Right kidney (tissue), 9 donors: ENCODE results near the gene SHMT1.
"Not testable (repeated sequence)": the region's sequence is repeated elsewhere in the genome, so short reads cannot be mapped to it uniquely, and the experiment has no call there.

Source experiments
- DNase-seq: peaks from one replicate; pipeline ENCODE4 v3.0.0-alpha.2; 2016
- long read RNA-seq, 8 donors: transcript quantifications; one replicate each; lab custom pipeline, GENCODE V29; 2026

SHMT1 gene
- long read RNA-seq, donor 1, transcript SHMT1-203 (11 exons, 1,656 nt), result minor isoform, 5 of 19 reads
- long read RNA-seq, donor 1, transcript SHMT1-201 (12 exons, 2,464 nt), result major isoform, 6 of 19 reads
- long read RNA-seq, donor 1, partial matches to known transcripts, result 6 of 19 reads
- long read RNA-seq, donor 1, other reads (novel, unspliced or antisense), result 0 of 19 reads
- long read RNA-seq, donor 2, partial matches to known transcripts, result 0 of 6 reads
- long read RNA-seq, donor 2, other reads (novel, unspliced or antisense), result 0 of 6 reads
- long read RNA-seq, donor 3, transcript SHMT1-201 (12 exons, 2,464 nt), result major isoform, 6 of 12 reads
- long read RNA-seq, donor 3, partial matches to known transcripts, result 0 of 12 reads
- long read RNA-seq, donor 3, other reads (novel, unspliced or antisense), result 0 of 12 reads
- long read RNA-seq, donor 4, transcript SHMT1-201 (12 exons, 2,464 nt), result major isoform, 7 of 11 reads
- long read RNA-seq, donor 4, partial matches to known transcripts, result 0 of 11 reads
- long read RNA-seq, donor 4, other reads (novel, unspliced or antisense), result 0 of 11 reads
- long read RNA-seq, donor 5, transcript SHMT1-201 (12 exons, 2,464 nt), result major isoform, 8 of 19 reads
- long read RNA-seq, donor 5, partial matches to known transcripts, result 8 of 19 reads
- long read RNA-seq, donor 5, other reads (novel, unspliced or antisense), result 0 of 19 reads
- long read RNA-seq, donor 6, transcript SHMT1-201 (12 exons, 2,464 nt), result major isoform, 12 of 15 reads
- long read RNA-seq, donor 6, partial matches to known transcripts, result 0 of 15 reads
- long read RNA-seq, donor 6, other reads (novel, unspliced or antisense), result 0 of 15 reads
- long read RNA-seq, donor 7, result 0 reads
- long read RNA-seq, donor 8, transcript SHMT1-201 (12 exons, 2,464 nt), result major isoform, 12 of 14 reads
- long read RNA-seq, donor 8, partial matches to known transcripts, result 0 of 14 reads
- long read RNA-seq, donor 8, other reads (novel, unspliced or antisense), result 0 of 14 reads

DNA sequence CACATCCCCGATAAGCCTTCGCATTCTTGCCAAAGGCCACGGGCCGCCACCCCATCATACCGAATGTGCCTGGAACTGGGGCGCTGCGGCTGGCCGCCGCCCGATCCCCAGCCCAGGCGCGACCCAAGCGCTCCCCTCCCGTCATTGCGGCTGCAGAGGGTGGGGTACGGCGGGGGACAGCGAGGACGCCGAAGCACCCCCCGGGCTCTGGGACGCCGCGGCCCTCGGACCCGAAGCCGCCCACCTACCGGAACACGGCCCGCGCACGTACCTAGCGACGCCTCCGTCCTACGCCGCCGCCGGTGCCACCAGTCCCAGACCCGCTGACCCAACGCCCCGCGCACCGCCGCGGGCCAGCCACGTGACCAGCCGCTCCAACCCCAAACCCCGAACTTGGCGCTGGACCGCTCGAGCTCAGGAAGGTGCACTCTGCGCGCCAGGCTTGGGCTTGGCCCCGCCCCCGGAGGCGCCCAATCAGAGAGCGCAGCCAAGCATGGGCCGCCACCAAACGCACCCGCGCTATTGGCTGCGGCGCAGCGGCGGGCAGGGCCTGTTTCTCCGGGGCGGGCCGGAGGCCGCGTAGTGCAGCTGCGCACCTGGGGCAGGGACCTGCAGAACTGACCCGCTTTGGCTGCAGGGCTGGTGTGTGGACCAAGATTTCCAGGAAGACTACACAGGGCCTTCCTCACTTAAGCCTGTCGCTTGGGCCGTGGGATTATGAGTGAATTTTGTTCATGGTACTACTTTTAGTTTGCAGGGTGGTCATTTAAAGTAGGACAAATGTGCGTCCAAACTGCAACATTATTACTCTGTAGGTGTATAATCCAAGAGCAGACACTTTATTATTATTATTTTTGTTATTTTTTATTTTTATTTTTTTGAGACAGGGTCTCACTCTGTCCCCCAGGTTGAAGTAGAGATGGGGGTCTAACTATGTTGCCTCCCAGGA, at the start of gene SHMT1:
Gene SHMT1 (minus strand): TSS at position 450 of the 949 bp plus-strand sequence. CDS start 7,569 bp downstream, outside the sequence.
- peak; percentile 85 for DNase-seq

DNA sequence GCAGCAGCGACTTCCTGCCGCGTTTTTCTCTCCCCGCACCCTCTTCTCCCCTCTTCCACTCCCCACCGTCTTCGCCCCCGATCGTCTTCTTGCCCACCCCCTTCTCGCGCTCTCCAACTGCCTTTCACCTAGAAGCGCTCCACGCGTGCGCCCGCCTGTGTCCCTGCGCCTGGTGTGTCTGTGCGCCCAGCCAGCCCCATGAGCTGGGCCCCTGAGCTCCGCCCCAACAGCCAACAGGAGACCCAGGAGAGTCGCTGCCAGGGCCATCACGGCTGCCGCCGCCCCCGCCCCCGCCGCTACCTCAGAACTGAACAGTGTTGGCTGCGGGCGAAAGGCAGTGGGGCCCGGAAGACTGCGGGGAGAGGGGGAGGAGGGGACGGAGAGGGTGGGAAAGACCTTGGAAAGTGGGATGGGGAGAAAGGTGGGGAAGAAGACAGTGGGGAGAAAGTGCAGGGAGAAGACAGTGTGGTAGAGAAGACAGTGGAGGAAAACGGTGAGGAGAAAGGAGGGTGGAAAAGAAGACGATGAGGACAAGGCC, 48.7 kb upstream of the SHMT1 start:
- not testable (repeated sequence) for DNase-seq

DNA sequence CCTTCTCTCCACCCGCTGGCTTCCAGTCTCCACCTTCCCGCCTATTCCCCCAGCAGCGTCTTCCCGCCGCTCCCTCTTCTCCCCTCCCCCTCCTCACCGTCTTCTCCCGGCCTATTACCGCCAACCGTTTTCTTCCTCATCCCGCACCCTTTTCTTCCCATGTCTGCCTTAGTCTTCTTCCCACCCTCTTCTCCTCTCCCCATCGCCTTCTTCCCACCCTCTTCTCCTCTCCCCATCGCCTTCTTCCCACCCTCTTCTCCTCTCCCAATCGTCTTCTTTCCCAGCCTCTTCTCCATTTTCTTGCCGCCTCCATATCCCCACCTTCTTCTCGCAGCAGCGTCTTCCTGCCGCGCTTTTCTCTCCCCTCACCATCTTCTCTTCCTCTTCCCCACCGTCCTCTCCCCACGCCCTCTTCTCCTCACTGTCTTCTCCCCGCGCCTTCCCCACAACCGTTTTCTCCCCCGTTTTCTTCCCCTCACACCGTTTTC, 48.1 kb upstream of the SHMT1 start:
- DNase-seq, result peak; percentile 74

DNA sequence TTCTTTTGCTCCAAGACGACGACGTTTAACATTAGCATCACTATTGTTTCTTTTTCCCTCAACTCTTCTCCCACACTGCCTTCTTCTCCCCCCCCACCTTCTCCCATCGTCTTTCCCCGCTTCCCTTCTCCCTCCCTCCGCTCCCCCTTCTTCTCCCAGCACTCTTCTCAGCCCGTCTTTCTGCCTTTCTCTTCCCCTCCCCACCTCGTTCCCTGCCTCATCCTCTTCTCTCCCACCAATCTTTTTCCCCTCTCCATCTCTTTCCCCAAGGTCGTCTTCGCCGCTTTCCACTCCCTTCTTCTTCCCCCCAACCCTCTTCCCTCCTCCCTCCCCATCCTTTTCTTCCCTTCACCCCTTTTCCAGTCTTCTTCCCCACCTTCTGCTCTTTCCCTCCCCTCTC, 47.4 kb upstream of the SHMT1 start:
- DNase-seq, result peak; percentile 18

DNA sequence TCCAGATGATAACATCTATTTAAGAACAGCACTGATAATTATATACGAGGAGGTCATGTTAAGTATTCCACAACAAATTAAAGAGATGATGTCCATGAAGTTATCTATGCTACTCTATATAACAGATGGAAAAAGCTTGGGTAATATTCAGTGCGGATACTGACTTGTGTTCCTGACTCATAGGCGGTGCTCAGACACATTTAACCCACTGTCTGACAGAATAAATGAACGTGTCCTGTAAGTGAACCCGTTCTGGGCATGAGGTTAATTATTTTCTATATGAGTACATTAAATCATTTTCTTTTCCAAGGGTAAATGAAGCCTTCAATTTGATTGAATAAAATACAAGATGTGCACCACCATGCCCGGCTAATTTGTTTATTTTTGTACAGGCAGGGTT, 46.0 kb upstream of the SHMT1 start:
- DNase-seq, result not testable (repeated sequence)

DNA sequence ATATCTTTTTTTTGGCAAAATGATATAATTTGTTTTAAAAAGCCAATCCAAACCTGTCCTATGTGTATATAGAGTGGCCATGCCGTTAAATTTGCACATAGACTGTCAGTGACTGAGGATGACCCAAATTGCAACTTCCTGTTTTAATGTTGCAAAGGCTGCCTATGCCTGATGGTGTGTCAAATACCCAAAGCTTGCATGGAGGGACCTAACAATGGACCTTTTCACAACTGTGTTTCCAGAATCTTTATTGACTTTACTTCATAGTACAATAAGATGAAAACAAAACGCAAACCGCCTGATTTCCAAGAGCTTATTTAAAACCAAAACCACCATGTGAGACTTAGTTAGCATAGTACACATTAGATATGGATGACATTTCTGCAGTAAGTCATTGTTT, 45.6 kb upstream of the SHMT1 start:
- not testable (repeated sequence) for DNase-seq

DNA sequence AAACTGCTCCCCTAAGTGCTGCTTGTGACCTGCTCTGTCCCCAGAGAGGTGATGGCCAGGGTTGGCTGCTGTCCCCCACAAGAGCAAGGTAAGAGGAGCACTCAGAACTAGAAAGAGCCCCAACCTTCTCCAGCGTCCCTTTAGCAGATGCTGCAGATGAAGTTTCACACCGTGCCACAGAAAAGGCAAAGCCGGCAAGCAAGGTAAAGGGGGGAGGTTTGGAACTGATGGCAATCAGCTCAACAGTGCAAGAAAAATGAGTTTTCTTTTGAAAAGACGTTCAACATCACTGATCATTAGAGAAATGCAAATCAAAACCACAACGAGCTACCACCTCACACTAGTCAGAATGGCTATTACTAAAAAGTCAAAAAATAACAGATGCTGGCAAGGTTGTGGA, 40.3 kb upstream of the SHMT1 start:
- DNase-seq, result not testable (repeated sequence)

DNA sequence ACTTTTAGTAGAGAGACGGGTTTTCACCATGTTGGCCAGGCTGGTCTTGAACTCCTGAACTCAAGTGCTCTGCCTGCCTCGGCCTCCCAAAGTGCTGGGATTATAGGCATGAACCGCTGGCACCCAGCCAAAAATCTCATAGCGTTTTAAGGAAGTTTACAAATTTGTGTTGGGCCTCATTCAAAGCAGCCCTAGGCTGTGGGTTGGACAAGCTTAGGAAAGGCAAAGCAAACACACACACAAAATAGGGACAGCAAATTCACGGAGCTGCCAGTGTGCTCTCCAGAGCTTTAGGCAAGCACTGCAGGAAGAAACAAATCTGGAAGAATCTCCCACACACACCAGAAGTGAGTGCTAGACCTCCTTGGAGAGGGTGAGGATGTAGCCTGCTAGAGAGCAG, 39.8 kb upstream of the SHMT1 start:
- DNase-seq, result not testable (repeated sequence)

DNA sequence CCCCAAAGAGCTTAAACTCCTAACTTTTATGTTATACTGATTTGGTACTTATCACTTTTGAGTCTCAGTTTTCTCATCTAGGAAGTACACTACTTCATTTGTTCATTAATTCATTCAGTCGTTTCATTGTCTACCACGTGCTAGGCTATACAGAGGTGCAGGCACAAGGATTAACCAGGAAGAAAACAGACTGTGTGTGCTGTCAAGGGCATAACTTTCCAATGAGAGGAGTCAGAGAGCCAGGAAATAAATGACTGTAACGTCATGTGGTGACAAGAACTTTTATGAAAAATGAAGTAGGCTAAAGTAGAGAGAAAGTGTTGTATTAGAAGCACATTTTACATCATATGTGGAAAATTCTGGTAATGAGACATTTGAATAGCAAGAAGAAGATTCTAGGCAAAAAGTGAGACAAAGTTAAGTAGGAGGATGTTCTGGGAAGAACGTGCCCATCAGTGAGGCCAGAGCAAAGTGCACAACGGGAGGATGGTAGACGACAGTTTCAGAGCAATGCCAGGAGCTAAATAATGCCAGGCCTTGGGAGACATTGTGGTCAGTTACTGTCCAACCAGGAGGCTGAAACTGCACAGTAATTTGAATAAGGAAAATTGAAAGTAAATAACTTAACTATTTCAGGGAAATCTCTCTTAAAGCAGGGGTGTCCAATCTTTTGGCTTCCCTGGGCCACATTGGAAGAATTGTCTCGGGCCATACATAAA, 38.7 kb upstream of the SHMT1 start:
- not testable (repeated sequence) for DNase-seq

DNA sequence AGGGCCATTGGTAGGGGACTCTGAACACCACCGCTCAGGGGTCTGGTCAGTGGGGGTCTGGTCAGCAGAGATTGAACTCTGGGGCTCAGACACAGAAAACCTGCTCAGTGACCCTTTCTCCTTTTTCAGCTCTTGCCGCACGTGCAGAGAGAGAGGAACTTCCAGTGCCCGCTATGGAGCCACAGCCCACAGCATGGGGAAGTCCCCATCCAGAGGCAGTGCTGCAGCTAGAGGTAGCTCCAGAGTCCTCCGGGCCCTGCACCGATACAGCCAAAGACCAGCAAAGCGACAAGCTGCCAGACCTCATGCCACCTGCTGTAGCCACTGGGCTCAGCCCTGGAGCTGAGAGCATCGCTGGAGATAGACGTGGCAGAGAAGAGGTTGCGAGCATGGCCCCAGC, 25.4 kb upstream of the SHMT1 start:
- not testable (repeated sequence) for DNase-seq

DNA sequence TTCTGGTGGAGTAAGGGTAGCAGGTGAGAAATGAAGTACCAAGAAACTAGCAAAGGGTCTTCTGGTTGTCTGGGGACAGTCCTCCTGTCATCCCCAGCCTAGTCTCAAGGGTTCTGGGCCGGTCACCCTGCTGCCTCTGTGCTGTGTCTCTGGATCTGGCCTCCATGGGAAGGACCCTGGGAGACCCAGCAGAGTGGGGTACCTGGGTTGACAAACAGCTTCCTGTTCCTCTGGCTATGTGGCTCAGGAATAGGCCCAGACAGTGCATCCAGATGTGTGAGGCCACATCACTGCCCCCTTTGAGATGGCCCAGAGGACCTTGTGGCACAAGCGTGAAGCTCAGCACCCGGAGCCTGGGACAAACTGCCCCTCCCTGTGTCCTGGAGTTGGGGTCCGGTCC, 24.9 kb upstream of the SHMT1 start:
- DNase-seq, result not testable (repeated sequence)

DNA sequence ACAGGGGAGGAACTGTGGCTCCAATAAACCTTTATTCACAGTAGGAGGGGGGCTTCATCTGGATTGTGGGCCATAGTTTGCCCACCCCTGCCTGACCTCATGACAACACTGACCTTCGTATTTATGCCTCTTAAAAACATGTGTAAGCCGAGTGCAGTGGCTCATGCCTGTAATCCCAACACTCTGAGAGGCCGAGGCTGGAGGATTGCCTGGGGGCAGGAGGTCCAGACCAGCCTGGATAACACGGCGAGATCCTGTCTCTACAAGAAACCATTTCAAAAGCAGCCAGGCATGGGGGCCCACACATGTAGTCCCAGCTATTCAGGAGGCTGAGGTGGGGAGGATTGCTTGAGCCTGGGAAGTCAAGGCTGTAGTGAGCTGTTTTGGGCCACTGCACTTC, 24.2 kb upstream of the SHMT1 start:
- DNase-seq, result not testable (repeated sequence)

DNA sequence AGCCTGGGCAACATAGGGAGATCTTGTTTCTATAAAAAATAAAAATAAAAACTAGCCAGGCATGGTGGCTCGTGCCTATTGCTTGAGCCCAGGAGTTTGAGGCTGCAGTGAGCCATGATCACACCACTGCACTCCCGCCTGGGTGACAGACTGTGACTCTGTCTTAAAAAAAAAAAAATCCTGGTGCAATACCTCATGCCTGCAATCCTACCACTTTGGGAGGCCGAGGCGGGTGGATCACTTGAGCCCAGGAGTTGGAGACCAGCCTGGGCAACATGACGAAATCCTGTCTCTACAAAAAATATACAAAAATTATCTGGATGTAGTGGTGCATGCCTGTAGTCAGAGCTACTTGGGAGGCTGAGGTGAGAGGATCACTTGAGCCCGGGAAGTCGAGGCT, 20.9 kb upstream of the SHMT1 start:
- not testable (repeated sequence) for DNase-seq

DNA sequence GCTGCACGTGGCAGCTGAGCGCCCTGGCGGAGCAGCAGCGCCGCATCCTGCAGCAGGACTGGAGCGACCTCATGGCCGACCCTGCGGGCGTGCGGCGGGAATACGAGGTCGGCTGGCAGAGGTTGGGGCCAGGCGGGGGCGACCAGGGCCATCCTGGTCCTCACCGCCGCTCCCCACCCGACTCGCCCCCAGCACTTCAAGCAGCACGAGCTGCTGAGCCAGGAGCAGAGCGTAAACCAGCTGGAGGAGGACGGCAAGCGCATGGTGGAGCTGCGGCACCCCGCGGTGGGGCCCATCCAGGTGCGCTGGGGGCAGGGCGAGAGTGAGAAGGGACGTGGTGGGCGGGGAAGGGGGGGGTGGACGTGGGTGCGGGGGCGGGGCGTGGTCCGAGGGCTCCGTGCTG, 19.7 kb upstream of the SHMT1 start:
- DNase-seq, result peak; percentile 62

DNA sequence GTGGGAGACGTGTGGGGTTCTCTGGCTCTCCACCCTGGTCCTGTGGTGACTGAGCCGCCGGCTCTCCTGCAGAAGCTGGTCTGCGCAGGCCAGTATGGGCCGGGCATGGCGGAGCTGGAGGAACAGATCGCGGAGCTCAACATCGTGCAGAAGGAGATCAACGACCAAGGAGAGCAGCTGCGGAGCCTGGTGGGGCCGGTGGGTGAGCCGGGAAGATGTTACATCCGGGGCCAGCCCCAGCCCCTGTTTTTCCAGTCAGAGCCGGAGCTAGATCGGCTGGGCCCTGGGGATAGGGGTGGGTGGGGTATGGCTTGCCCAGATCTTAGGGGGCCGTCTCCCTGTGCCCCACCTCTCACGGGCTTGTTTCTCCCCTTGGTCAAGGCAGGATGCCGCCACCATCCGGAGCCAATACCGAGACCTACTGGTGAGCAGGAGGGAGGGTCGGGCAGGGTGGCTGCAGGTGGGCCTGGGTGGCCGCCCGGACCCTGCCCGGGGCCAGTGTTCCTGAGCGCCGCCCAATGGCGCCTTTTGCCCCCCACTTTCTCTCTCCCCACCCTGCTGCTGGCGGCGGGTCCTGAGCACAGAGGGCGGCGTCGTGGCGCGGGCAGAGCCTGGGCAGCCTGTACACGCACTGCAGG, 19.2 kb upstream of the SHMT1 start:
- DNase-seq, result no peak

DNA sequence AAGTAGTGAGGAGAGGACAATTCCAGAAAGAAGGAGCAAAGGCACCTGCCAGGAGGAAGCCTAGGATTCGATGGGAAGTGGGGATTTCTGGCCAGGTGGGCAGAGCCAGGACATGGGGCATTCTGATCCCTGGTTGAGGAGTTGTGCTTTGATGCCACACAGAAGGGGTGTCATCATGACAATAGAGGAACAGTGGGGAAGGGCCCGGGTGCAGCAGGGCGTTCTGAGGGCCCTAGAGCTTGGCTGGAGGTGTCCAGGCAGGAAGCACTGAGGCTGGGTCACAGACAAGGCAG, 18.5 kb upstream of the SHMT1 start:
- no peak for DNase-seq

DNA sequence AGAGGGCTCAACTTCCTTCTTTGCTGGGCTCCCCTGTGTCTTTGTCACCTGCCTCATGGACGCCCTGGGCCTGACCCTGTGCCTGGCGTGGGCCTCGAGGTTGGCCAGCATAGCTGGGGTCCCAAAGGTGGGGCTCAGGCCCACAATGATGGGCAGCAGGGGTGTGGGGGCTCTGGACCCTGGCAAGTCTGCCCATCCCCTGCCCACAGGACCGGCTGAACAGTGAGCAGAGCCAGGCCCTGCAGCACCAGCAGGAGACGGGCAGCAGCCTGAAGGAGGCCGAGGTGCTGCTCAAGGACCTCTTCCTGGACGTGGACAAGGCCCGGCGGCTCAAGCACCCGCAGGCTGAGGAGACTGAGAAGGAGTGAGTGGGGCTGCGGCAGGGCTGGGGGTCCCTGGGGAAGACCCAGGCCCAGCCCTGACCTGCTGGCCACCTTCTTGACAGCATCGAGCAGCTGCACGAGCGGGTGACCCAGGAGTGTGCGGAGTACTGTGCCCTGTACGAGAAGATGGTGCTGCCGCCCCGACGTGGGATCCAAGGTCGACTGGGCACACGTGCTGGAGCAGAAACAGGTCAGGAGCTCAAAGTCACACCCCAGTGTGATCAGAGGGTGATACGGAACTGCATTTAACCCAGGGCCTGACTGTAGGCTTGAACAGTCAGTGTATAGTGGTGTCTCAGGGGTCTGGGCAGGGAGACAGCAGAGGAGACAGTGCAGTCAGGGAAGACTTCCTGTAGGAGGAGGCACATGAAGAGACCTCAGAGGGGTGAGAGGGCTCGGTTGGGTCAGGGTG, 18.0 kb upstream of the SHMT1 start:
- DNase-seq, result no peak

DNA sequence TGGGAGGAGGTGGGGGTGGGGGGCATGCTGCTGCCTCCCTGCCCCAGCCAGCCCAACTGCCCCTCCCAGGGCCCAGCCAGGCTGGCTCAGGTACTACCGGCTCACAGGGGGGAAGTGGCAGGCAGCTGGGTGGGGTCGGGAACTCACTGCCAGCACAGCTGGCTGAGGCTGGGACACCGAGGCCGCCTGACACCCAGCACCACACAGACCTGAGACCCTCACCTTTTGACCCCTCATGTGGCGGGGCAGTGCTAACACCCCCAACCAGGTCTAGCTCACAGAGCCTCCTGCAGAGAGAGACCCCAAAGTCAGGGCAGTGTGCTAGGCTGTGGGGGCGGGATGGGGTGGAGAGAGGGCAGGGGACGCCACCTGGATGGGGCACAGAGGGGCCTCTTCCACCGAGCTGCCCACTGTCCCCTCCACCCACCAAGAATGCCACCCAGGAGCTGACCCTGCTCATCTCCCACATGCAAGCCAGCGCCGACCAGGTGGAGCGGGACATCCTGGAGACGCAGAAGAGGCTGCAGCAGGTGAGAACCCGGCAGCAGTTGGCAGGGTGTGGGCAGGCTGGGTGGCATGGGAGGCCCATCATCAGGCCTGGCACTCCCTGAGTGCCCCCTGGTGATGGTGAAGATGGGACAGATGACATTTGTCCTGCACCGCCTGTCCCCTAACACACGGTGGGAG, 17.3 kb upstream of the SHMT1 start:
- no peak for DNase-seq
